ENCODE measurements around the gene PLEKHG5. TPM values are rescaled to one million over a fixed set of nuclear protein-coding genes. Genes with fewer than 3 reads are reported as not detected.

The PLEKHG5 gene
- total RNA-seq, 4 donors from 2014 or later, result 1.2 to 2.3 (median 1.6) TPM

GRCh38 chr1:6424619-6425593, 66.6 kb downstream of the PLEKHG5 start, which contains the start of gene ESPN:
ESPN (plus strand) TSS chr1:6424776; CDS start chr1:6424956, 180 bp downstream.
- ATAC-seq, result no peak
- H3K4me3 ChIP-seq, result peak within 1 kb of the TSS in 1 of 4 donors; percentile 5

DNA sequence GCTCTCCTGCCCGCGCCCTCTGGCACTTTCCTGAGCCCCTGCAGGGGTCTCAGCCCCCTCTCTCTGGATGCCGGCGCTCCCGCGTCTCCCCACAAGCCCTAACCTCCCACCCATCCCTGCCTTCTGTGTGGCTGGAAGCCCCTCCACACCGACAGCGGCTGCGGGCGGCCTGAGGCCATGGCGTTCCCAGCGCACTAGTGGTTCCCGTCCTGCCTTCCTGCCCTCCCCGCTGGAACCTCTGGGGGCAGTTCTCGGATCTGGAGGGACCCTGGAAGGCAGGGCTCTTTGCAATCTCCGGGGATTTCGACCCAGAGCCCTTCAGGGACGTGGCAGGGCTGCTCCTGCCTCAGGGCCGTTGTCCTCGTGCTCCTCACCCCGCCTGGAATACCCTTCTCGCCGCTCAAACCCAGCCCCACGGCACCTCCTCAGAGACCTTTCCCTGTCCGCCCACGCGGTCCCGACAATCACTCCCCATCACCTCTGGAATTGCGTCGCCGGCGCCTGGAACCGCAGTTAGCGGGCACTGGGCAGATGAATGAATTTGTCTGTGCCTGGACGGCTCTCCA, 67.4 kb downstream of the PLEKHG5 start:
- Histone ChIP-seq H3K4me1 (peaks cover 17 to 24% of the 10 kb centered on the region in 2 donors), H3K27ac (no peak overlapping the region), H3K9me3 (no peaks in the 10 kb centered on the region), H3K36me3 (no peaks in the 10 kb centered on the region), H3K27me3 (peaks cover 81 to 94% (median 93%) of the 10 kb centered on the region in 3 donors), H3K4me3 (no peak overlapping the region)
- intact Hi-C loops (cut with DNase I; ENCODE audit: low total_unique reads), result no loop called here
- no peak for DNase-seq
- ATAC-seq, result no peak
- TF ChIP-seq POLR2A (IDR thresholded peaks at IDR 0.05), result no peak
- in situ Hi-C loops (cut with MboI; ENCODE audit: low sequenced_read_pairs in 4 of 4), result loop anchor here in 1 of 4 donors (25.0 kb wide), 1 partner anchor 187 kb away; the partner anchor contains the start of genes HES3 and ICMT

More at GRCh38 chr1:6424619-6425593, 66.6 kb downstream of the PLEKHG5 start, which contains the start of gene ESPN:
- H3K36me3 ChIP-seq, result no peaks in the 10 kb centered on the region
- TF ChIP-seq POLR2A (IDR thresholded peaks at IDR 0.05), result no peak
- TF ChIP-seq, protein P1, sequence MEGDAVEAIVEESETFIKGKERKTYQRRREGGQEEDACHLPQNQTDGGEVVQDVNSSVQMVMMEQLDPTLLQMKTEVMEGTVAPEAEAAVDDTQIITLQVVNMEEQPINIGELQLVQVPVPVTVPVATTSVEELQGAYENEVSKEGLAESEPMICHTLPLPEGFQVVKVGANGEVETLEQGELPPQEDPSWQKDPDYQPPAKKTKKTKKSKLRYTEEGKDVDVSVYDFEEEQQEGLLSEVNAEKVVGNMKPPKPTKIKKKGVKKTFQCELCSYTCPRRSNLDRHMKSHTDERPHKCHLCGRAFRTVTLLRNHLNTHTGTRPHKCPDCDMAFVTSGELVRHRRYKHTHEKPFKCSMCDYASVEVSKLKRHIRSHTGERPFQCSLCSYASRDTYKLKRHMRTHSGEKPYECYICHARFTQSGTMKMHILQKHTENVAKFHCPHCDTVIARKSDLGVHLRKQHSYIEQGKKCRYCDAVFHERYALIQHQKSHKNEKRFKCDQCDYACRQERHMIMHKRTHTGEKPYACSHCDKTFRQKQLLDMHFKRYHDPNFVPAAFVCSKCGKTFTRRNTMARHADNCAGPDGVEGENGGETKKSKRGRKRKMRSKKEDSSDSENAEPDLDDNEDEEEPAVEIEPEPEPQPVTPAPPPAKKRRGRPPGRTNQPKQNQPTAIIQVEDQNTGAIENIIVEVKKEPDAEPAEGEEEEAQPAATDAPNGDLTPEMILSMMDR (IDR thresholded peaks at IDR 0.05 in 4 of 5, conservative IDR thresholded peaks at IDR 0.05 in 1 of 5), result no peak
- intact Hi-C loops (cut with DNase I; ENCODE audit: low total_unique reads), result no loop called here
- DNase-seq, result no peak
- H3K9me3 ChIP-seq, result no peaks in the 10 kb centered on the region
- no peak within 1 kb of the TSS for H3K27ac ChIP-seq
- in situ Hi-C loops (cut with MboI; ENCODE audit: low sequenced_read_pairs in 4 of 4), result loop anchor here in 1 of 4 donors (25.0 kb wide), 1 partner anchor 188 kb away; the partner anchor contains the start of genes HES3 and ICMT
- peaks cover 16% of the 10 kb centered on the region in 2 donors for H3K4me1 ChIP-seq
- peaks cover 75 to 92% (median 86%) of the 10 kb centered on the region in 3 donors for H3K27me3 ChIP-seq

- TF ChIP-seq, protein P1 (IDR thresholded peaks at IDR 0.05 in 4 of 5, conservative IDR thresholded peaks at IDR 0.05 in 1 of 5), result peak in 4 of 5 experiments; percentile 25 to 60 (median 41)
- no peak for TF ChIP-seq POLR2A (IDR thresholded peaks at IDR 0.05)
- Histone ChIP-seq H3K27ac (no peak overlapping the region), H3K36me3 (no peaks in the 10 kb centered on the region), H3K9me3 (no peaks in the 10 kb centered on the region), H3K4me3 (no peak overlapping the region), H3K27me3 (peaks cover 85 to 97% (median 95%) of the 10 kb centered on the region in 3 donors), H3K4me1 (peaks cover 17 to 25% of the 10 kb centered on the region in 2 donors)
- in situ Hi-C loops (cut with MboI; ENCODE audit: low sequenced_read_pairs in 4 of 4), result loop anchor here in 1 of 4 donors (25.0 kb wide), 1 partner anchor 186 kb away; the partner anchor contains the start of genes HES3 and ICMT
- intact Hi-C loops (cut with DNase I; ENCODE audit: low total_unique reads), result no loop called here
- ATAC-seq, result peak; percentile 32 to 59
- no peak for DNase-seq
These were observed 68.0 kb downstream of the PLEKHG5 start for GRCh38 chr1:6423321-6423999.

DNA sequence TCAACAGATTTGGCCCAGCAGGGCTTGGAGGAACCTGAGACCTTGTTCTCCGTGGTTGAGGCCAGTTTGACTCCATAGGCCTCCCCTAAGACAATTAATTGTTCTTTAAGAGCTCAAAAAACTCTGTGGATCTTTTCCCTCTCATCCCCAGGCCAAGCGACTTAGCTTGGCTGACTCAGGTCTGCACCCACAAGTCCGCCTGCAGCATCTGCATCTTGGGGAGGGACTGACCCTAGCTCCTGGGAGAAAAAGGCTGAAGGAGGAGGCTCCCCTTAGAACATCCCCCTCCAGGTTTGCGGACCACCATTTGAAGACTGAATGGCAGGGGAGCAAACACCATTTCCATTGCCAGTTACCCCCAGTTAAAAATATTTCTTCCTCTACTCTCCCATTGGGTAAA, 70.2 kb downstream of the PLEKHG5 start:
- Histone ChIP-seq H3K4me3 (no peak overlapping the region), H3K36me3 (no peaks in the 10 kb centered on the region), H3K9me3 (no peaks in the 10 kb centered on the region), H3K27ac (no peak overlapping the region), H3K4me1 (peaks cover 17 to 25% of the 10 kb centered on the region in 2 donors), H3K27me3 (peaks cover 91 to 97% (median 94%) of the 10 kb centered on the region in 3 donors)
- ATAC-seq, result no peak
- in situ Hi-C loops (cut with MboI; ENCODE audit: low sequenced_read_pairs in 4 of 4), result loop anchor here in 1 of 4 donors (25.0 kb wide), 1 partner anchor 184 kb away; the partner anchor contains the start of genes HES3 and ICMT
- TF ChIP-seq, protein P1 (IDR thresholded peaks at IDR 0.05 in 4 of 5, conservative IDR thresholded peaks at IDR 0.05 in 1 of 5), result no peak
- TF ChIP-seq POLR2A (IDR thresholded peaks at IDR 0.05), result no peak
- intact Hi-C loops (cut with DNase I; ENCODE audit: low total_unique reads), result no loop called here
- DNase-seq, result no peak
